HG03442 (cell line): ENCODE data around the gene CEP126.

Experiments used
- ATAC-seq: cut with Tn5 transposase; IDR thresholded peaks from one replicate; pipeline ENCODE4 v1.9.1; 2021; ENCODE audit warnings: mild to moderate bottlenecking, moderate library complexity; ENCODE audit not compliant: unreplicated experiment

Gene CEP126

GRCh38 chr11:102007567-102008437 is 93.0 kb downstream of the CEP126 start:
- peak; percentile 67 for ATAC-seq

GRCh38 chr11:102010776-102011494 is 96.1 kb downstream of the CEP126 start:
- ATAC-seq = no peak

- no peak for ATAC-seq
Measured at GRCh38 chr11:102012946-102013345, 98.1 kb downstream of the CEP126 start.

- no peak for ATAC-seq
Measured at GRCh38 chr11:102014756-102015155, 99.9 kb downstream of the CEP126 start.

GRCh38 chr11:102017026-102017425 is 102.2 kb downstream of the CEP126 start:
- ATAC-seq = no peak

- ATAC-seq = no peak
Measured at GRCh38 chr11:102026217-102026616, 111.4 kb downstream of the CEP126 start.

- no peak for ATAC-seq
Measured at GRCh38 chr11:102026959-102027358, 112.1 kb downstream of the CEP126 start.

- no peak for ATAC-seq
Measured at GRCh38 chr11:102036757-102037156, 121.9 kb downstream of the CEP126 start.

GRCh38 chr11:102046841-102047240 is 132.0 kb downstream of the CEP126 start:
- ATAC-seq = no peak

GRCh38 chr11:102047305-102047924 is 132.6 kb downstream of the CEP126 start, which contains the start of gene CFAP300:
CFAP300 (plus strand) TSS chr11:102047437; CDS start chr11:102047471, 34 bp downstream.
- ATAC-seq = peak; percentile 81
